ENCODE data around the gene CFAP65. TPM values are rescaled to one million over a fixed set of nuclear protein-coding genes. Genes with fewer than 3 reads are reported as not detected.

Gene CFAP65
- total and polyA plus RNA-seq, 2 of the 4 experiments (the other 2 are of a cell fraction) = not detected

- Histone ChIP-seq H2AK9ac (replicated peaks; ENCODE audit: low read depth, low read length, poor library complexity) (no peak overlapping the region), H3K14ac (replicated peaks; ENCODE audit: low read depth, low read length) (no peak overlapping the region), H3K36me3 (ENCODE audit: control insufficient read depth, insufficient read depth, low read length) (no peaks in the 10 kb centered on the region), H3K79me1 (ENCODE audit: low read depth in 1 of 2, low read length in 2 of 2) (no peaks in the 10 kb centered on the region), H3K56ac (ENCODE audit: extremely low read depth, insufficient read depth, low read length) (no peak overlapping the region), H4K20me1 (ENCODE audit: insufficient read depth, low read length) (no peaks in the 10 kb centered on the region), H2BK15ac (ENCODE audit: low read depth, low read length) (no peak overlapping the region), H2AK5ac (ENCODE audit: low read depth, low read length) (no peak overlapping the region), H4K91ac (ENCODE audit: insufficient read depth, low read depth, low read length) (no peak overlapping the region), H4K5ac (ENCODE audit: low read depth, low read length) (no peak overlapping the region), H4K8ac (ENCODE audit: low read depth in 2 of 2, low read length in 2 of 2) (no peak overlapping the region), H3K9me1 (ENCODE audit: insufficient read depth, low read length) (no peaks in the 10 kb centered on the region), H3K4ac (ENCODE audit: low read depth, low read length) (no peak overlapping the region), H3K4me3 (ENCODE audit: insufficient read depth, low read depth, low read length) (no peak overlapping the region), H3K9me3 (ENCODE audit: control insufficient read depth, insufficient read depth, low read length) (no peaks in the 10 kb centered on the region), H2AFZ (replicated peaks; ENCODE audit: low read length, poor library complexity) (peak overlapping the region; percentile 58), H3K4me2 (ENCODE audit: low read depth, low read length) (no peak overlapping the region), H3K27me3 (ENCODE audit: control insufficient read depth, insufficient read depth, low read length) (peaks cover 81% of the 10 kb centered on the region), H2BK120ac (ENCODE audit: low read depth, low read length) (no peak overlapping the region), H3K23ac (ENCODE audit: low read depth, low read length) (no peak overlapping the region), H3K4me1 (ENCODE audit: control insufficient read depth, insufficient read depth, low read length) (no peaks in the 10 kb centered on the region), H3K27ac (ENCODE audit: insufficient read depth, low read length) (no peak overlapping the region), H2BK5ac (ENCODE audit: low read depth, low read length, poor library complexity, severe bottlenecking) (no peak overlapping the region), H2BK20ac (ENCODE audit: low read depth, low read length) (no peak overlapping the region), H3K18ac (ENCODE audit: low read depth, low read length) (no peak overlapping the region), H3K9ac (ENCODE audit: low read depth, low read length) (no peak overlapping the region)
- POLR2A ChIA-PET (ENCODE audit: unreplicated experiment) = interaction anchor here (0.5 kb wide), 1 partner anchor 12 kb away, joined by 7 read pairs; no protein-coding TSS in a partner anchor
- intact Hi-C loops (cut with micrococcal nuclease) = no loop called here
- CTCF ChIA-PET = no interaction called here
- dilution Hi-C loops (cut with HindIII; ENCODE audit: low sequenced_read_pairs, unreplicated experiment) = no loop called here
- no peak for DNase-seq
- ATAC-seq (ENCODE audit: low read depth) = no peak
- WGBS, 2 experiments (ENCODE audit: extremely low coverage in 2 of 2, insufficient read length in 1 of 2) = no CpG with 5 or more reads among the region's 5 CpGs
- in situ Hi-C loops (cut with MboI; ENCODE audit: low sequenced_read_pairs) = no loop called here
- TF ChIP-seq RCOR1 (IDR thresholded peaks at IDR 0.05; ENCODE audit: insufficient replicate concordance, low read length) = no peak
- TF ChIP-seq BHLHE40 (IDR thresholded peaks at IDR 0.05; ENCODE audit: low read depth, low read length) = no peak
- TF ChIP-seq MAFK (IDR thresholded peaks at IDR 0.05; ENCODE audit: low read depth, low read length) = no peak
- TF ChIP-seq SMC3 (IDR thresholded peaks at IDR 0.05; ENCODE audit: low read depth, low read length) = no peak
- TF ChIP-seq RAD21 (IDR thresholded peaks at IDR 0.05; ENCODE audit: low read length) = no peak
- TF ChIP-seq, protein P1, sequence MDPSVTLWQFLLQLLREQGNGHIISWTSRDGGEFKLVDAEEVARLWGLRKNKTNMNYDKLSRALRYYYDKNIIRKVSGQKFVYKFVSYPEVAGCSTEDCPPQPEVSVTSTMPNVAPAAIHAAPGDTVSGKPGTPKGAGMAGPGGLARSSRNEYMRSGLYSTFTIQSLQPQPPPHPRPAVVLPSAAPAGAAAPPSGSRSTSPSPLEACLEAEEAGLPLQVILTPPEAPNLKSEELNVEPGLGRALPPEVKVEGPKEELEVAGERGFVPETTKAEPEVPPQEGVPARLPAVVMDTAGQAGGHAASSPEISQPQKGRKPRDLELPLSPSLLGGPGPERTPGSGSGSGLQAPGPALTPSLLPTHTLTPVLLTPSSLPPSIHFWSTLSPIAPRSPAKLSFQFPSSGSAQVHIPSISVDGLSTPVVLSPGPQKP (IDR thresholded peaks at IDR 0.05; ENCODE audit: borderline replicate concordance, low read depth, low read length) = no peak
- no peak for TF ChIP-seq MXI1 (IDR thresholded peaks at IDR 0.05; ENCODE audit: borderline replicate concordance, low read depth, low read length)
- no peak for TF ChIP-seq POLR2A (IDR thresholded peaks at IDR 0.05; ENCODE audit: low read depth, low read length)
- no peak for TF ChIP-seq MAZ (IDR thresholded peaks at IDR 0.05; ENCODE audit: borderline replicate concordance, low read depth, low read length)
- TF ChIP-seq CHD1 (IDR thresholded peaks at IDR 0.05; ENCODE audit: low read depth, low read length) = no peak
- no peak for TF ChIP-seq RFX5 (IDR thresholded peaks at IDR 0.05; ENCODE audit: low read depth, low read length)
- no peak for TF ChIP-seq CEBPB (IDR thresholded peaks at IDR 0.05; ENCODE audit: low read depth, low read length)
- TF ChIP-seq, protein P2, sequence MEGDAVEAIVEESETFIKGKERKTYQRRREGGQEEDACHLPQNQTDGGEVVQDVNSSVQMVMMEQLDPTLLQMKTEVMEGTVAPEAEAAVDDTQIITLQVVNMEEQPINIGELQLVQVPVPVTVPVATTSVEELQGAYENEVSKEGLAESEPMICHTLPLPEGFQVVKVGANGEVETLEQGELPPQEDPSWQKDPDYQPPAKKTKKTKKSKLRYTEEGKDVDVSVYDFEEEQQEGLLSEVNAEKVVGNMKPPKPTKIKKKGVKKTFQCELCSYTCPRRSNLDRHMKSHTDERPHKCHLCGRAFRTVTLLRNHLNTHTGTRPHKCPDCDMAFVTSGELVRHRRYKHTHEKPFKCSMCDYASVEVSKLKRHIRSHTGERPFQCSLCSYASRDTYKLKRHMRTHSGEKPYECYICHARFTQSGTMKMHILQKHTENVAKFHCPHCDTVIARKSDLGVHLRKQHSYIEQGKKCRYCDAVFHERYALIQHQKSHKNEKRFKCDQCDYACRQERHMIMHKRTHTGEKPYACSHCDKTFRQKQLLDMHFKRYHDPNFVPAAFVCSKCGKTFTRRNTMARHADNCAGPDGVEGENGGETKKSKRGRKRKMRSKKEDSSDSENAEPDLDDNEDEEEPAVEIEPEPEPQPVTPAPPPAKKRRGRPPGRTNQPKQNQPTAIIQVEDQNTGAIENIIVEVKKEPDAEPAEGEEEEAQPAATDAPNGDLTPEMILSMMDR (conservative IDR thresholded peaks at IDR 0.05; ENCODE audit: low read depth, low read length) = no peak
- no peak for TF ChIP-seq NFE2L2 (IDR thresholded peaks at IDR 0.05; ENCODE audit: low read depth, low read length)
- TF ChIP-seq FOS (IDR thresholded peaks at IDR 0.05; ENCODE audit: low read depth, low read length) = no peak
- TF ChIP-seq, protein P3, sequence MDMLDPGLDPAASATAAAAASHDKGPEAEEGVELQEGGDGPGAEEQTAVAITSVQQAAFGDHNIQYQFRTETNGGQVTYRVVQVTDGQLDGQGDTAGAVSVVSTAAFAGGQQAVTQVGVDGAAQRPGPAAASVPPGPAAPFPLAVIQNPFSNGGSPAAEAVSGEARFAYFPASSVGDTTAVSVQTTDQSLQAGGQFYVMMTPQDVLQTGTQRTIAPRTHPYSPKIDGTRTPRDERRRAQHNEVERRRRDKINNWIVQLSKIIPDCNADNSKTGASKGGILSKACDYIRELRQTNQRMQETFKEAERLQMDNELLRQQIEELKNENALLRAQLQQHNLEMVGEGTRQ (IDR thresholded peaks at IDR 0.05; ENCODE audit: low read depth, low read length) = no peak
- no TSS peak for BruUV-seq (replicated peaks)
These were observed 18.7 kb downstream of the CFAP65 start for GRCh38 chr2:219022616-219023015.

Measured in IMR-90 (cell line).